Heart left ventricle (tissue), 13 donors: Measurements from ENCODE around the gene HYCC2.
"Not testable (repeated sequence)": the region's sequence is repeated elsewhere in the genome, so short reads cannot be mapped to it uniquely, and the experiment has no call there.

Experiments used
- CTCF ChIP-seq, 12 donors: fragments of 200-600 bp; sonication (generic) in 4 of 12; IDR thresholded peaks; one replicate each; pipeline versions ENCODE4 v1.5.0 to v1.8.0; 2018 to 2022; ENCODE audit warnings: antibody characterized with exemption in 12 of 12, mild to moderate bottlenecking in 5 of 12
- POLR2A ChIP-seq, 2 donors: fragments of 450-650 bp; IDR thresholded peaks; one replicate each; pipeline ENCODE4 v1.6.1; 2017; ENCODE audit warnings: antibody characterized with exemption in 2 of 2, mild to moderate bottlenecking in 2 of 2, moderate library complexity in 2 of 2
- donor health status: ischemic (EF 13 %, LVEDD 7.1; RV severe dilation, severe dysfunction).
- donor health status: DM: no; HTN: yes; CAD: no.
- donor health status: DM: no; HTN: no; CAD: no.
- donor health status: ischemic (EF 25% LVEDD 6.9; RV normal size, moderate dysfunction).
- donor health status: ischemic (EF 25% LVEDD 5.7; RV mildly dilated, moderate dysfunction).
- donor health status: ischemic (EF 35%, LVEDD 5.7; RV mildly dilated, moderate dysfunction).
- donor health status: nonischemic (EF 11% LVEDD 7.7; RV severe dilation, severe dysfunction).
- donor health status: DM: yes; HTN: yes; CAD: no.
- donor health status: PGD.
- donor health status: ischemic (EF 29% LVEDD 5.4; RV normal size, mild dysfunction).
- donor health status: nonischemic (EF 23%, LVEDD 6.1; RV moderate dilation, normal function).

GRCh38 chr2:201117735-201118094 lies 46.2 kb upstream of the HYCC2 start:
- TF ChIP-seq CTCF, POLR2A (IDR thresholded peaks at IDR 0.05): not testable (repeated sequence)
